ENCODE measurements around the gene EN1.

EN1 gene

DNA sequence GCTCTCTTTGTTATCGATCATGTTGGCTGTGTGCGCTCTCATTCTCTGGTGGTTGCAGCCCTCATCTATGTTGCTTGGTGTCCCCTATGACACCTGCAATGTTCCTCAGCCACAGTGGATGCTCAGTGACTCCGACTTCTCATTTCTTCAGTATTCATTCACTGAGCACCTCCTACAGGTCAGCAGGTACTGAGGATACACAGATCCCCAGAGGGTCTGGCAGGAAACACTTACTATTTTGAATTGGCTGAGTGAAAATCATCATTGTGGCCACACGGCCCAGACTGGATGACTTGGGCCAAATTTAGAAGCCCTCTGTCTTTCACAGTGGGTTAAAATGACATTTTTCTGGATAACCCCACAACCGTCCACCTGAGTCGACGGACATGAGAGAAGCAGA is 32.1 kb downstream of the EN1 start:
- TF ChIP-seq, protein P1, sequence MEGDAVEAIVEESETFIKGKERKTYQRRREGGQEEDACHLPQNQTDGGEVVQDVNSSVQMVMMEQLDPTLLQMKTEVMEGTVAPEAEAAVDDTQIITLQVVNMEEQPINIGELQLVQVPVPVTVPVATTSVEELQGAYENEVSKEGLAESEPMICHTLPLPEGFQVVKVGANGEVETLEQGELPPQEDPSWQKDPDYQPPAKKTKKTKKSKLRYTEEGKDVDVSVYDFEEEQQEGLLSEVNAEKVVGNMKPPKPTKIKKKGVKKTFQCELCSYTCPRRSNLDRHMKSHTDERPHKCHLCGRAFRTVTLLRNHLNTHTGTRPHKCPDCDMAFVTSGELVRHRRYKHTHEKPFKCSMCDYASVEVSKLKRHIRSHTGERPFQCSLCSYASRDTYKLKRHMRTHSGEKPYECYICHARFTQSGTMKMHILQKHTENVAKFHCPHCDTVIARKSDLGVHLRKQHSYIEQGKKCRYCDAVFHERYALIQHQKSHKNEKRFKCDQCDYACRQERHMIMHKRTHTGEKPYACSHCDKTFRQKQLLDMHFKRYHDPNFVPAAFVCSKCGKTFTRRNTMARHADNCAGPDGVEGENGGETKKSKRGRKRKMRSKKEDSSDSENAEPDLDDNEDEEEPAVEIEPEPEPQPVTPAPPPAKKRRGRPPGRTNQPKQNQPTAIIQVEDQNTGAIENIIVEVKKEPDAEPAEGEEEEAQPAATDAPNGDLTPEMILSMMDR (conservative IDR thresholded peaks at IDR 0.05; ENCODE audit: low read depth), result no peak
- no peak overlapping the region for H3K27ac ChIP-seq
- CTCF ChIA-PET, result no interaction called here
- no peak for DNase-seq (ENCODE audit: low spot score)
- POLR2A ChIA-PET (ENCODE audit: low non-redundant PET), result no interaction called here

DNA sequence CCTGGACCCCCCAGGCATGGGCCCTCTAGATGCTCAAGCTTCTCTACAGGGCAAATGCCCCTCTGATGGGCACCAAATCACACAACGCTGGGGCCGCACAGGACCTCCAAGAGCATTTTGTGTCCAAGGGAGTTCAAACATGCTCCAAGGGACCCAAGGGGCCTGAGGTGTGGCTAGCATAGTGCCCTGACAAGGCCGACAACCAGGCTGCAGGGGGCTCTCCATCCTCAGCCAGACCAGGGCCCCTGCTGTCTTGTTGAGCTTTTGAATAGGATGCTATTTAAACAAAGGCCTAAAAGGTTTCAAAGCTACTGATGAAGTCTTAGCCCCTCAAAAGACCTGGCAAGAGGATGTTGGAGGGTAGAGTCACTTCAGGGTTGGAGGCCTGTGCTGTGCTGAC is 33.1 kb downstream of the EN1 start:
- DNase-seq (ENCODE audit: low spot score), result no peak
- ChIA-PET POLR2A (ENCODE audit: low non-redundant PET) (no interaction called here), CTCF (interaction anchor here (0.7 kb wide), 1 partner anchor 260 kb away, joined by 3 read pairs; no protein-coding TSS in a partner anchor)
- no peak overlapping the region for H3K27ac ChIP-seq
- TF ChIP-seq, protein P1 (conservative IDR thresholded peaks at IDR 0.05; ENCODE audit: low read depth), result no peak

DNA sequence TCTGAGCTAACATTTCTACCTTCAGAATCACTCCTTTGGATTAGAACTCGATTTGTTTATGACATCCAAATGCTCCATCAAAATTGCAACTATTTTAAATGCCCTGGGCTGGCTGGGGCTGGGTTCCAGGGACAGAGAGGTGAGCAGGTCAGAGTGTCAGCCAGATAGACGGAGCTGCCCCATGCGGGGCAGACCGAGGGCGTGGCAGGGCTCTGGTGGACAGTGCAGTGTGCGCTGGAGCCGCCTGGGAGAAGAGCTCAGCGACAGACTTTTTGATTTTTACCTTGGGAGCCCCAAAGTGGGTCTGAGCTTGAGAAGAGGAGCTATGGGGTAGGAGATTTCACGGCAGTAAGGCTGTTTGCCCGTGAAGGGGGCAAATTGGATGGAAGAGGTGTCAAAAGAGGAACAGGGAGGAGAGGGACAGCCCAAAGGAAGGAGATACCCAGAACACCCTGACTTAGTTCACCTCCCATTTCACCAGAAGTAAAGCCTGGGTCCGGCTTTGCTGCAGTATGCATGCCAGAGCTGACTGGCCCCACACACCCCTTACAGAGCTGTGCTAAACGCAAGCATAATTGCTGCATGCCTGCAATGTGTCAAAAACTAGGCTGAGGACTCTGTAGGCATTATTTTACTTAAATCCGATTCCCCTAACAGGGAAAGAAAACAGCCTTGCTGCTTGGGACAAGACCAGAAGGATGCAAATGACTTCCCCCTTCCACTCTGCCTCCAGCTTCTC is 33.7 kb downstream of the EN1 start:
- CTCF ChIA-PET, result no interaction called here
- POLR2A ChIA-PET (ENCODE audit: low non-redundant PET), result no interaction called here
- TF ChIP-seq, protein P1 (conservative IDR thresholded peaks at IDR 0.05; ENCODE audit: low read depth), result no peak
- no peak overlapping the region for H3K27ac ChIP-seq
- DNase-seq (ENCODE audit: low spot score), result no peak

DNA sequence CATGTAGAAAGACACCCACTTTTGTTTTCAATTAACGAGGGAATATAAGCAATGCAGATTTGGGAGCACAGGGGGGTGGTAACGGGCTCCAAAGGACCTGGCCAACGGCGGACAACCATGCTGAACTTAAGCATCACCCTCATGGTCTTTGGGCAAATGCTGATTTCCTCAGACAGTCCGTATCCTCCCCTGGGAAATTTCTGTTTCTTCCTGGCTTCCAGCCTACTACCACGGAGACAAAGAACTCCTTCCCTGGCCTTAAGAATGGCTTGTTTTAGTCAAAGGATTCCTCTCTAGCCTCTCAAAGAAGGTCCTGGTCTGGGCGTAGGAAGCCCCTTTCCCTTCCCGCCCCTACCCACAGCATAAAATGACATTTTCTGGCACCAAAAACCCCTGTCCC is 34.3 kb downstream of the EN1 start:
- CTCF ChIA-PET, result no interaction called here

DNA sequence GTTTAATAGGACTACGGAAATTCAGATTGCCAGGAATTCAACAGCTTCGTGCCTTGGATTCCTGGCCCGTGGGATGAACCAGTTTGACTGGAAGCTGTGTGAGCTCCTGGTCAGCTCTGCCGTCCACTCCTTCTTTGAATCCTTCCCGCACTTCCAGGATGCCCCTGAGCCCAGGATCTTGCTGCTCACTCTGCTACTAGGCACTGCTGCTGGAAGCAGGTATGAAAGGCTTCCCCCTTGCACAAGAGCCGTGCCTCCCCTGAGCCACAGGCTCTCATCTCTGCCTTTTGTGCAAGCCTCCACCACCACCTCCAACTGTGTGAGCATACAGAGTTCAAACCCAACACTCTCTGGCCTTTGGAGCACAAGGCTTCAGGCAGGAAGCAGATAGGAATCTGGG is 34.9 kb downstream of the EN1 start:
- no peak for DNase-seq (ENCODE audit: low spot score)
- ChIA-PET POLR2A (ENCODE audit: low non-redundant PET) (no interaction called here), CTCF (interaction anchor here (0.6 kb wide), 1 partner anchor 90 kb away, joined by 3 read pairs; no protein-coding TSS in a partner anchor)
- TF ChIP-seq, protein P1 (conservative IDR thresholded peaks at IDR 0.05; ENCODE audit: low read depth), result no peak
- H3K27ac ChIP-seq, result no peak overlapping the region

More for the DNA sequence above, 34.3 kb downstream of the EN1 start:
- no peak overlapping the region for H3K27ac ChIP-seq
- DNase-seq (ENCODE audit: low spot score), result no peak
- TF ChIP-seq, protein P1 (conservative IDR thresholded peaks at IDR 0.05; ENCODE audit: low read depth), result no peak
- POLR2A ChIA-PET (ENCODE audit: low non-redundant PET), result no interaction called here

DNA sequence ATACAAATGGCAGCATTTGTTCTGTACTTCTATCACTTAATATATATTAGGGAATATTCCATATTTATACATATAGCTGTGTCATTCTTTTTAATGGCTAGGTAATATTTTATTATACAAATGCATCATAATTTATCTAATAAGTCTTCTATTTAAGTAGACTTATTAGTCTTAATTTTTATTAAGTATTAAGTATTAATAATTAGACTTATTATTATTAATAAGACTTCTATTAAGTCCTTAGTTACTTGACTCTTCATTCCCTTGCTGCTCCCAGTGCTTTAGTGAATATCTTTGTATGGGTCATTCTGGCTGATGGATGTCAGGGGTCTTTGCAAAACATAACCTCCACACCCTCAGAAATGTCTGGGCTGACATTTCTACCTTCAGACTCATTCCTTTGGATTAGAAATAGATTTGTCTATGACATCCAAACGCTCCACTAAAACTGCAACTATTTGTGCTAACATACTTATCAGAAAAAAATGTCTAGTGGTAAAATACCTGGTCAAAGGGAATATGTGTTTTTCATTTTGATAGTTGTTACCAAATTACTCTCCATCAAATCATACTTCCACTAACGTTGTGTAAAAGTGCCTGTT is 35.8 kb downstream of the EN1 start:
- H3K27ac ChIP-seq, result no peak overlapping the region
- no peak for DNase-seq (ENCODE audit: low spot score)
- ChIA-PET POLR2A (ENCODE audit: low non-redundant PET) (no interaction called here), CTCF (no interaction called here)
- TF ChIP-seq, protein P1 (conservative IDR thresholded peaks at IDR 0.05; ENCODE audit: low read depth), result no peak

Data from RWPE1 (cell line).